Left renal pelvis (tissue), 4 donors: ENCODE measurements around the gene SSUH2. TPM values are rescaled to one million over a fixed set of nuclear protein-coding genes. Genes with fewer than 3 reads are reported as not detected.
"Not testable (repeated sequence)": the region's sequence is repeated elsewhere in the genome, so short reads cannot be mapped to it uniquely, and the experiment has no call there.

Experiments used
- DNase-seq, 4 donors: peaks; one replicate each; pipeline ENCODE4 v3.0.0-alpha.2; 2013; ENCODE audit warnings: low read depth in 4 of 4, low spot score in 3 of 4
- polyA plus RNA-seq, 4 donors: library from polyadenylated mRNA; unstranded; fragments of 120-200 nt; gene quantifications; one replicate each; pipeline ENCODE4 v1.2.1, GENCODE V29; 2013; ENCODE audit not compliant: insufficient read length in 4 of 4

SSUH2 gene
- polyA plus RNA-seq, 4 donors = 2.0 to 5.7 (median 4.2) TPM

GRCh38 chr3:8659242-8659641 is 14.6 kb upstream of the SSUH2 start:
- no peak for DNase-seq

- peak in 3 of 4 donors; percentile 56 to 62 (median 61) for DNase-seq
Measured at GRCh38 chr3:8658306-8659212, 14.0 kb upstream of the SSUH2 start.

- no peak for DNase-seq
Measured at GRCh38 chr3:8657804-8658305, 13.3 kb upstream of the SSUH2 start.

- no peak for DNase-seq
Measured at GRCh38 chr3:8656240-8656639, 11.6 kb upstream of the SSUH2 start.

- no peak for DNase-seq
Measured at GRCh38 chr3:8655387-8655835, 10.8 kb upstream of the SSUH2 start.

GRCh38 chr3:8654572-8655329 is 10.2 kb upstream of the SSUH2 start:
- not testable (repeated sequence) for DNase-seq

GRCh38 chr3:8653800-8654408 is 9.3 kb upstream of the SSUH2 start:
- no peak for DNase-seq

- no peak for DNase-seq
Measured at GRCh38 chr3:8652324-8652987, 7.9 kb upstream of the SSUH2 start.

GRCh38 chr3:8651418-8652323 is 7.1 kb upstream of the SSUH2 start:
- no peak for DNase-seq

- DNase-seq = no peak
Measured at GRCh38 chr3:8650583-8651416, 6.2 kb upstream of the SSUH2 start.

- no peak for DNase-seq
Measured at GRCh38 chr3:8649757-8650156, 5.2 kb upstream of the SSUH2 start.

- DNase-seq = no peak
Measured at GRCh38 chr3:8648909-8649741, 4.5 kb upstream of the SSUH2 start.

GRCh38 chr3:8647137-8647985 is 2.8 kb upstream of the SSUH2 start:
- DNase-seq = no peak

GRCh38 chr3:8646313-8646938 is 1.8 kb upstream of the SSUH2 start:
- DNase-seq = no peak

- no peak for DNase-seq
Measured at GRCh38 chr3:8645712-8646111, 1.1 kb upstream of the SSUH2 start.

- no peak for DNase-seq
Measured at GRCh38 chr3:8643693-8644365, 769 bp downstream of the SSUH2 start.
